Ishikawa (cell line): ENCODE results near the gene CANT1.

Source experiments
- CEBPB ChIP-seq: IDR thresholded peaks from 2 replicates; pipeline ENCODE4 v1.6.1; 2012
- CREB1 ChIP-seq: IDR thresholded peaks from 2 replicates; pipeline ENCODE4 v1.6.1; 2012; ENCODE audit warnings: low read depth
- EGR1 ChIP-seq: IDR thresholded peaks from 2 replicates; pipeline ENCODE4 v1.6.1; 2012
- EP300 ChIP-seq: IDR thresholded peaks from 2 replicates; pipeline ENCODE4 v1.6.1; 2012; ENCODE audit warnings: borderline replicate concordance
- FOXM1 ChIP-seq: IDR thresholded peaks from 2 replicates; pipeline ENCODE4 v1.6.1; 2012; ENCODE audit warnings: low read depth, borderline replicate concordance
- MAX ChIP-seq: IDR thresholded peaks from 2 replicates; pipeline ENCODE4 v1.6.1; 2012
- NFIC ChIP-seq: IDR thresholded peaks from 2 replicates; pipeline ENCODE4 v1.6.1; 2012
- RAD21 ChIP-seq: IDR thresholded peaks from 2 replicates; pipeline ENCODE4 v1.6.1; 2012; ENCODE audit warnings: low read depth
- REST ChIP-seq: IDR thresholded peaks from 2 replicates; pipeline ENCODE4 v1.6.1; 2012; ENCODE audit warnings: low read depth, mild to moderate bottlenecking
- TAF1 ChIP-seq: IDR thresholded peaks from 2 replicates; pipeline ENCODE4 v1.6.1; 2012; ENCODE audit warnings: low read depth, mild to moderate bottlenecking
- TCF12 ChIP-seq: IDR thresholded peaks from 2 replicates; pipeline ENCODE4 v1.6.1; 2012; ENCODE audit warnings: low read depth
- TEAD4 ChIP-seq: IDR thresholded peaks from 2 replicates; pipeline ENCODE4 v1.6.1; 2012
- YY1 ChIP-seq: IDR thresholded peaks from 2 replicates; pipeline ENCODE4 v1.6.1; 2012; ENCODE audit warnings: low read depth
- ZBTB7A ChIP-seq: IDR thresholded peaks from 2 replicates; pipeline ENCODE4 v1.6.1; 2012; ENCODE audit warnings: low read depth
- TF ChIP-seq, protein P1 (sequence below): IDR thresholded peaks from 2 replicates; pipeline ENCODE4 v1.6.1; 2012

The CANT1 gene

GRCh38 chr17:78979780-78980623 lies 29.6 kb downstream of the CANT1 start, which contains the start of gene LGALS3BP:
LGALS3BP (minus strand) TSS chr17:78979923; CDS start chr17:78977191, 2,732 bp downstream.
- TF ChIP-seq REST (no peak), TAF1 (no peak), FOXM1 (no peak), CREB1 (no peak), CEBPB (no peak), ZBTB7A (no peak), EGR1 (no peak), RAD21 (no peak), TEAD4 (no peak), MAX (no peak), TCF12 (no peak), EP300 (no peak), NFIC (no peak), YY1 (no peak)
- TF ChIP-seq, protein P1, sequence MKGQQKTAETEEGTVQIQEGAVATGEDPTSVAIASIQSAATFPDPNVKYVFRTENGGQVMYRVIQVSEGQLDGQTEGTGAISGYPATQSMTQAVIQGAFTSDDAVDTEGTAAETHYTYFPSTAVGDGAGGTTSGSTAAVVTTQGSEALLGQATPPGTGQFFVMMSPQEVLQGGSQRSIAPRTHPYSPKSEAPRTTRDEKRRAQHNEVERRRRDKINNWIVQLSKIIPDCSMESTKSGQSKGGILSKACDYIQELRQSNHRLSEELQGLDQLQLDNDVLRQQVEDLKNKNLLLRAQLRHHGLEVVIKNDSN, result no peak

DNA sequence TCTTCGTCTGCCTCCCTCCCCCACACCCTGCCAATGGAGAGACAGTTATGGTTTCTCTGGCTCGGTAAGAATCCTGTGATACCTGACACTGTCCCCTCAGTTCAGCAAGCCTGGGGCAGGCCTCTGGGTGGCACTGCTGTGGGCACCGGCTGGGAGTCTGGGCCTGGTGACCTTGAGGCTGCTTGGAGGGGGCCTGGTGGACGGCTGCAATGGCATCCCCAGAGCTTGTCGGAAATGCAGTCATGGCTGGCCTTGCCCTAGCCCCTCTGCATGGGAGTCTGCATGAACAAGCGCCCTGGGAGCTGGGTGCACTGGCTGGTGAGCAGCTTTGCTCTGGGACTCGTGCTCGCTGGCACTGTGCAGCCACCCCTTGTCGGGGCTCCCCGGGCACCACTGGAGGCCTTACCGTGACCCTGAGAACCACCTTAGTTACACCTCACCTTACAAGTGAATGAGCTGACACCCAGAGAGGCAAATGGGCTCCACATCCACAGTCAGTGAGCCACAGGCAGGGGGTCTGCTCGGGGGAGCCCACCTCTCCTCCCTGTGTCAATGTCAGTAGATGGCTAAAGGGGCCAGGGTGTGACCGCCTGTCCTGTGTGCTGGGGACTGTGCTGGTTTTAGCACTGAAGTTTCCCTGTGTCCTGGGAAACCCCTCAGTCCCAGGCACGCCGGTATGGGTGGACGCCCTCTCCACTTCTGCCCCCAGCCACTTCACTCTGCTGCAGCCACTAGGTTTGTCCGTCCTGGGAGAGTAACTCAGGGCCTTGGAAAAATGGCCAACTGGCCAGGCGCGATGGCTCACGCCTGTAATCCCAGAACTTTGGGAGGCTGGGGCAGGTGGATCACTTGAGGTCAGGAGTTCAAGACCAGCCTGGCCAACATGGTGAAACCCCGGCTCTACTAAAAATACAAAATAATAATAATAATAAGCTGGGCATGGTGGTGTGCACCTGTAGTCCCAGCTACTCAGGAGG lies 31.3 kb downstream of the CANT1 start:
- TF ChIP-seq RAD21 (no peak), YY1 (no peak)

DNA sequence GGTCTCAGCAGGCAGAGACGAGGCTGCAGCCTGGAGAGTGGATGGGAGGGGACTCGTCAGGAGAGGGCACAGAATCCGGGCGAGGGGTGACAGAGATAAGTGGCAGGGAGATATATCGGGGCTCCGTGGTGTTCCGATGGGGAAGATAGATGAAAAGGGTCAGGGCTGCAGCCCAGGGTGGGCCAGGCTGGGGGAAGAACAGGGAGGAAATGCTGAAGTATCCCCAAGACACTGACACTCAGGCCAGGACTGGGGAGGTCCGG lies 32.0 kb downstream of the CANT1 start:
- TF ChIP-seq EGR1 (no peak), CEBPB (no peak), EP300 (no peak), ZBTB7A (no peak), RAD21 (no peak), TAF1 (no peak), NFIC (no peak), TCF12 (no peak), FOXM1 (no peak), REST (no peak), TEAD4 (no peak), CREB1 (no peak), YY1 (no peak)
- TF ChIP-seq, protein P1, result no peak

- TF ChIP-seq, protein P1, result no peak
- TF ChIP-seq EGR1 (no peak), NFIC (no peak), YY1 (no peak), CEBPB (no peak)
Measured at GRCh38 chr17:78976907-78977680, 32.5 kb downstream of the CANT1 start.
